GM19238 (cell line): ENCODE measurements around the gene LLGL2.

Experiments used
- DNase-seq: peaks from one replicate; pipeline ENCODE4 v3.0.0; 2011; ENCODE audit warnings: low spot score; ENCODE audit not compliant: insufficient read length

LLGL2 gene

DNA sequence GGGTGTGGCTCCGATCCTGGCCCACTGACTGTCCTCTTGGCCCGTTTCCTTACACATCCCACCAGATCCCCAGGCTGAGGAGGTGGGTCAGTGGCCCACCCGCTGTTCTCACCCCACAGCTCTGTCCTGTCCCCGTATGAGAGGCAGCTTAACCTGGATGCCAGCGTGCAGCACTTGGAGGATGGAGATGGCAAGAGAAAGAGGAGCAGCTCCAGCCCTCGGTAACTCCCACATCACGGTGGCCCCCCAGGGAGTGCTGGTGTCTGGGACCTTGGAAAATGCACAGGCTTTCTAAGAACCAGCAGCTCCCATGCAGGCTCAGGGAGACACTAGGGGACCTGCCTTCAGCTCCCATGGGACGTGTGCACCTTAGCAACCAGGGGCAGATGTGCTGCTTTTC, 4.2 kb upstream of the LLGL2 start:
- DNase-seq = no peak

DNA sequence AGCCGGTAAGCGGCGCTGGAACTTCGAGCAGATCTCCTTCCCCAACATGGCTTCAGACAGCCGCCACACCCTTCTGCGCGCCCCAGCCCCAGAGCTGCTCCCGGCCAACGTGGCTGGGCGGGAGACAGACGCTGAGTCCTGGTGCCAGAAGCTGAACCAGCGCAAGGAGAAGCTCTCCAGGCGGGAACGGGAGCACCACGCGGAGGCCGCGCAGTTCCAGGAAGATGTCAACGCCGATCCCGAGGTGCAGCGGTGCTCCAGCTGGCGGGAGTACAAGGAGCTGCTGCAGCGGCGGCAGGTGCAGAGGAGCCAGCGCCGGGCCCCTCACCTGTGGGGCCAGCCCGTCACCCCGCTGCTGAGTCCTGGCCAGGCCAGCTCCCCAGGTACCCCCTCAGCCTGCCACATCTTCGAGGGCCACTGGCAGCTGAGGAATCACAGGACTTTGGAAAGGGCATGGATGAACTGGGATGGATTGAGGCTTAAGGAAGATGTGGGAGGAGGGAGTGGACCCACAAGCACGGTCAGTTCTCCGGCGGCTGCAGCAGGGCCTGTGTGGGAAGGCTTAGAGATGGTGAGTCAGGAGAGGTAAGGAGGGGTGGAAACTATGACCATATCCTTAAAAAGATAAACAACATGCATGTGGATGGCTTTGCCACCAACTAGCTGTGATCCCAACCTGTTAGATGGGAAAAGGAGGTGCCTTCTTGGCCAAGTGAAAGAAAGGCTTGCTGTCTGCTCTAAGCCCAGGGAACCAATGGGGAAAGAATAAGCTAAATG, 3.4 kb upstream of the LLGL2 start:
- DNase-seq = no peak

DNA sequence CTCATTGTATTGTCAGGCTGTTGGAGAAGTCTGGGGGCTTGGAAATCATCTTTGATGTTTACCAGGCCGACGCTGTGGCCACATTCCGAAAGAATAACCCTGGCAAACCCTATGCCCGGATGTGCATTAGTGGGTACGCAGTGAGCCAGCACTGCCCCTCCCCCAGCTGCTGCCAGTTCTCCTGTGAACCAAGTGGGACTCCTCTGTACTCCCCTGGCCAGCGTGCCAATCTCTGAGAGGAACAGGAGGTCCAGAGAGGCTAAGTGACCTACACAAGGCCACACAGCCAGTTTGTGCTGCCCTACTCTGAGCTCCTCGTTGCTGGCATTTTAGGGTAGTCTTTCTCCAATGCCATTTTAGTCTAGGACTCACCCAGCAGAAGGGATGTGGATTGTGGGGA, 1.9 kb upstream of the LLGL2 start:
- DNase-seq = no peak

DNA sequence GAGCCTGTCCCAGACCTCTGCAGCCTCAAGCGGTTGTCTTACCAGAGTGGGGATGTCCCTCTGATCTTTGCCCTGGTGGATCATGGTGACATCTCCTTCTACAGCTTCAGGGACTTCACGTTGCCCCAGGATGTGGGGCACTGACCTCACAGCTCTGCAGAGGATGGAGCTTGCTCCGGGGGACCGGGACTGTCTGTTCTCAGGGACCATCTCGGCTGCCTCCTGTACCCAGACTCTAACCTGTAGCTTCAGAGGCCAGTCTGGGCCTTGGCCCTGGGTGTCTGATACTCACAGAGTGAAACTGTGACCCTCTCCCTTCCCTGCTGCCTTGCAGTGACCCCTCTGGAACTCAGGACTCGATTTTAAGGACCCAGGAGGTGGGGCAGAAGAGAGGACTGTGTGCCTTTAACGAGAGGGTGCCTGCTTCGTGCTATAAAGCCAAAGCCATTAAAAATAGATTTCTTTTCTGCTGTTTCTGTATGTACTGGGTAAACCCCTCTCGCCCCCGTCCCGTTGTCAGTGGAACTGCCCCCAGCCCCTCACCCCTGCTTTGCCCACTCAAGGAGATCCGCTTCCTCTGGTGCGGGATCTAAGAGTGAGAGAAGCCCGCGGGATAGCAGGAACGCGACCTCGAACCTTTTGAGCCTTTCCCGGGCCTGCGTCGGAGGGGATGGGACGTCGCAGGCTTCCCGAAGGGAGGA, 1.1 kb upstream of the LLGL2 start:
- no peak for DNase-seq

DNA sequence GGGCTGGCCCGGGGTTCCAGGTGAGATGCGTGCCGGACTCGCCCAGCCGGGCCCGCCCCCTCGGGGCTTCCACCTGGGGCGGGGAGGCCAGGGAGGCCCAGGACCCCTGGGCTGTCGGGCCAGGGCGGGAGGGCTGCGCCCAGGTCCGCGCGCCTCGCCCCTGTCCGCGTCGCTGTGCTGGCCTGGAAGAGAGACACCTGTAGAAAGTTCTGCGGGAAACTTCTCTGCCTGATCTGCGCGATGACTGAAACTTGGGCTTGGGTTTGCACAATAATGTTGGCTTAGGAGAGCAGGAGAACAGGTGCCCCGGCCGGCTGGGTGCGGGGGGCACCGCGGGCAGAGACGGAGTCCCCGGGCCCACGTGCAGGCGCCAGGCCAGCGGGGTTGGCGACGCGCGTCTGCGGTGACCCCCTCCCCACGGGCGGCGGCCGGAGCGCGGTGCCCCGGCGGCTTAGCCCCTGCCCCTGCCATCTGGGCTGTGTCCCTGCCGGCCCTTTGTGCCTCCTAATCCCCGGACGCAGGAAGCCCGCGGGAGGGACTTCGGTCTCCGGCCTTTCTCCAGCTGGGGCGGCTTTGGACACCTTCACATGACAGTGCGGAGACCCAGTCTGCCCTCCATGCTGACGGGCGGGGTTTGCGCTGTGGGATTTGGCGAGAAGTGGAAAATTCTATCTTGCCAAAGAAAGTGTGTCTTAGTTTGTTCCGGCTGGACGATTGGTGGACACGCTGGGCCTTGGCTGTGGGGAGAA, 483 bp downstream of the LLGL2 start:
- DNase-seq = no peak

DNA sequence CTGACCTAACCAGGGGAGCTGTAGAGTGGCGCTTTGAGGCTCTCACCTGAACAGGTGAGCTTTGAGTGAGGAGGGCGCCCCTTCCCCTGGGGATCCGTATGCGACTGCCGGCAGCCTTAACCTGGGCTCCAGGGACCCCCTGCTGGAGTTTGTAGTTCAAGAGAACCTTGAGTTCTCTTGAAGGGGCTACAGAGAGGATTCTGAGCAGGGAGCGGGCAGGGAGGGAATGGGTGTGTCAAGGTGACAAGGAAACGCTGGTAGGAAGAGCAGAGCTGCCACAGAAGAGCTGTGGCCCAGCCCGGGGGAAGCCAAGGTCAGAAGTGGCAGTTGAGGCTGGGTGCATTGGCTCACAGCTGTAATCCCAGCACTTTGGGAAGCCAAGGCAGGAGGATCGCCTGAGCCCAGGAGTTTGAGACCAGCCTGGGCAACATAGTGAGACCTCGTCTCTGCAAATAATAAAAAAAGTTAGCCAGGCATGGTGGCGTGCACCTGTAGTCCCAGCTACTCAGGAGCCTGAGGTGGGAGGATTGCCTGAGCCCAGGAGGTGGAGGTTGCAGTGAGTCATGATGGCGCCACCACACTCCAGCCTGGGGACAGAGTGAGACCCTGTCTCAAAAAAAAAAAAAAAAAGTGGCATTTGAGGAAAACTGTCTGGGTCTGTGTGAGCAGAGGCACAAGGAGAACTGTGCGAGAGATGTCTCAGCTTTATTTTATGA, 1.2 kb downstream of the LLGL2 start:
- no peak for DNase-seq

DNA sequence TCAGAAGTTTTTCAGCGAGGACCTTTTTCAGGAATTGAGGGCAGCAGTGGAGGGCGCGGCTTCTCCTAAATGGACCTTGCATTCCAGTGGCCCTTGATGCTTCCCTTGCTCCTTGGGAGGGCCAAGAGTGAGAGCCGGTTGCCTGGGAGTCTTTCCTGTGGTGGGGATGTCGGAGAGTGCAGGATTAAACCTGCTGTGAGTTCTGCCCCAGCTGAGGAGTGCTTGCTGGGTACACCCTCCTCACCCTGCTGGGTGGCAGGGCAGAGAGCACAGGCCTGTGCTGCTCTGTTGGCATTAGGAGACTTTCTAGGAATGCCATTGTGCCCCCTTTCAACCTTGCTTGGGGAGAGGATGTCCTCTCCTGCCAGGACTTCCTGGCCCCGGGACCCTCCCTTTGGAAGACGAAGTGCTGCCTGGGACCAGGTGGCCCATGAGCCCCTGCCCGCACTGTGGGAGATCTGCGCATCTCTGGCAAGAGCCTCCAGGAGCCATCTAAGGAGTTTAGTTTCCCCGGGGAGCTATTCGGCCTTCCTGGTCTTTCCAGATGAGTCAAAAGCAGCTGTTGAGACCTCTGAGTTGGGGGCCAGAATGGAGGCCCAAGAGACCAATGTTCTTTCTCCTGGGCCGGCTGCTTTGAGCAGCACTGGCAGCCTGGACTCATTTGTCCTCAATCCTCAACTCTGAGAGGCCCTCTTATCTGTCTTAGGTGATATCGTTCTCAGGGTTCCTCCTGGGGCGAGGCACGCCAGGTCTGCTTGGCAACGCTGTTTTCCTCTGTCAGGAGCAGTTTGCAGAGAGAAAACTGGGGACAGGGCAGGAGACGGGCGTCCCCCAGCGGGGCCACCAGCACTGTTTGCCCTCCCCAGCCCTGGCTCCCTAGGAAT, 5.6 kb downstream of the LLGL2 start:
- no peak for DNase-seq

DNA sequence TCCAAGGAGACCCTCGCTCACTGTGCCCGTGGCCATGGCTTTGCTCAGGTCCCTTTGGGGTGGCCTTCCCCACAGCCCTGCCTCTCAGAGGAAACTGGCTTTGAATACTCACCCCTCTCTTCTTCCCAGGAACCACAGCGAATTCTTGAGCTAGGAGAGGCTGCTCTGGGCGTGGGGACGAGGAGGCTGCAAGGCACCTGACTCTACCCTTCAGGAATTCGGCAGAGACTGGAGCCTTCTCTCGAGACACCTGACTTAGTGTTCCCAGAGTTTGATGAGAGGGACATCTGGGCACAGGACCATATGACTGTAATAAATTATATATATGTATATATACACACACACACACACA, 6.2 kb downstream of the LLGL2 start:
- DNase-seq = no peak

DNA sequence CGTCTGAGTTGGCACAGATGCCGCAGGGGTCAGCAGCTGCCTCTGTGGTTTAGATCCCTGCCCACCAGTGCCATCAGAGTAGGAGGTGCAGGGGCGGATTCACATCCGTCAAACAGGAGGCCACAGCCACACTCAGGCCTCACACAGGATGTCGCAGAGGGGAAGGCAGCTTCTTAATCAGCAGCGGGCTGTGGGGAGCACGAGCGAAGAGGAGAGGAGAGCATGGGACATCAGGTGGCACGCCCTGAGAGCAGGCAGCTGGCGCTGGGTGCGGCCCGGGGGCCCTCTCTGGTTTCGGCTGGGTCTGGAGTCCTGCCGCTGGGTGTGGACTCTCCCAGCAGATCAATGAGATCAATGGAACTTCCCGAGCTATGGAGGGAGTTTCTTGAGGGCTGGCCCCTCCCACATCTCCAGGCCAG, 9.6 kb downstream of the LLGL2 start:
- DNase-seq = no peak

DNA sequence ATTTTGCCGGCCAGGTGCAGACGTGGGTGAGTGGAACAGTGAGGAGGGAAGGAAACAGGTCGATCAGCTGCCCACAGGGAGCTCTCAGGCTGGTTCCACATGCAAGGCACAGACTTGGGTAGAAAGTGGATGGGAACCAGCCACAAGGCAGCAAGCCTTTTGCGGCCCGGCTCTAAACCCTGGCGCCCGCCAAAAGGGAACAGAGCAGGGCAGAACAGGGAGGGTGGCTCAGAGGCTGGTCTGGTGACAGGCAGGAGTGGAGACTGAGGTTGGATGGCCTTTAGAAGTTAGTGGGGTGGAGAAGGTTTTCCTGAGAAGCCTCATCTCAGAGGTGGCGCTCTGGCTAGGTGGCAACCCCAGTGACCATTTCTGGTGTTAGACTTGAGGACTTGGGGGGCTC, 10.4 kb downstream of the LLGL2 start:
- DNase-seq = no peak

DNA sequence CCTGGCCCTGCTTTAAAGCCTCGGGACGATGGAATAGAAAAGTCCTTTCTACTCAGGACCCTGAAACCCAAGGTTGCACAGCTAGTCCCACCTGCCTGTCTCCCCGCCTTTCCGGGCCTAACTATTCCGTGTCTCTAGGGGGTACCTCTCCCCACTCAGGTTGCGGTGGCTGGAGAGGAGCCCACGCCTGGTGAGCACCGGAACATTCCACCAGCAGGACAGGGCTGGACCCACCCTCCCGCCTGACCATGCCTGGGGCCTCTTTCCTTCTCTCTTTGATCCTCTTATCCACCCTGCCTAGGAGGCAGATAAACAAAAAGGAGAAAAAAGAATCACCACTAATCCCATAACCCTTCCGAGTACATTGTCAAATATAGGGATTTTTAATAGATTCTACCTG, 10.9 kb downstream of the LLGL2 start:
- no peak for DNase-seq

DNA sequence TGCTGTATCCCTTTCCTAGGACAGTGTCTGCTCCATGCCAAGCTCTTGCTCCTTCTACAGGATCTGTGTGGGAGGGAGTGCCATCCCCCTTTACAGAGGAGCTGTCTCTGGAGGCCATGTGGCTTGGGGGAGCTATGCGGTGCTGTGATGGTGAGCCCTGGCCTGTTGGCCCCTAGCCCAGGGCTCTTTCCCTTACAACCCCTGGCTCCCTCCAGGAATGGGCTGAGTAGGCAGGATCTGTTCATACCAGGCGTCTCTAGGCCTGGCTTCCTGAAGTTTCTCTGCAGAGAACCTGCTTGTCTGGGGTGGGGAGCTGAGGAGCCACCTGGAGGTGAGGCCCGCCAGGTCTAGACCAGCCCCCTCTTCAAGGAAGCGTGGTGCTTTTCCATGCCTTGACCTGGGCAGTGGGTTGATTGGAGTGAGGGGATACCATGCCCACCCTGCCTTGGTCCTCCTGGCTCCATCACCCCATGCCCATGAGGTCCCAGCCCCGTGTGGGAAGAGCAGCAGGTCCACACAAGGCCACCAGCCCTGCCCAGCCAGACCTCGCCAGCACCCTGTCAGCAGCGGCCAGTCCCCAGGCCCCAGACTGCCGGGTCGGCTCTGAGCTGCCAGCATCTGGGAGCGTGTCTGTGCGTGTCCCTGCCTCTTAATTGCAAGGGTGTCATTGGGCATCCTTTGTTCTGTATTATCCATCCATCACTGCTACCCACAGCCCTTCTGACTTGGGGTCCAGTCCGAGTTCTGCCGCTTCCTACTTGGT, 14.7 kb downstream of the LLGL2 start:
- no peak for DNase-seq

DNA sequence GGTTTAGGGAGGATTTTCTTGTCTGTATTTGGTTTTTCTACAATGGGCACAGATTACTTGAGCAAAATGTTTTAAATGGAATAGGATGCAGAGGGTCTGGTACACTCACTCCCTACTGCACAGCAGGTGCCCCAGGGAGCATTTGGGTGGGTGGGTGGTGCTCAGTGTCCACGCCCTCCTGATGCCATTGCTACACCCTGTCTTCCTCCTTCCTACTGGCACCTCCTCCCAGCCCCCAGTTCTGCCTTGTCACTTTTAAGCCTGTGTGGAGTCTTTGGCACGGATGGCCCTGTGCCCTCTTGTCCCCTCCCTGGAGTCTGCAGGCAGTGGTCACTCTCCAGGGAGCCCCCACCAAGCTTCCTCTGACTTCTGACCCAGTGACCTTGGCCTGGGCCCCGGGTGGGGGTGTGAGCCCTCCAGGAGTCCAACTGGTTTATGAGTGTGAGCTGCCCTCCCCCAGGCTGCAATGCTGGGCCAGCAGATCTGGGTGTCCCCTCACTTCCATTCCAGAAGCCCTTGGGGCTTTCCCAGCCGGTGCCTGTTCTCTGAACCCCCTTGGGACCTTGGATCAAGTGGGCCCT, 15.5 kb downstream of the LLGL2 start:
- no peak for DNase-seq

DNA sequence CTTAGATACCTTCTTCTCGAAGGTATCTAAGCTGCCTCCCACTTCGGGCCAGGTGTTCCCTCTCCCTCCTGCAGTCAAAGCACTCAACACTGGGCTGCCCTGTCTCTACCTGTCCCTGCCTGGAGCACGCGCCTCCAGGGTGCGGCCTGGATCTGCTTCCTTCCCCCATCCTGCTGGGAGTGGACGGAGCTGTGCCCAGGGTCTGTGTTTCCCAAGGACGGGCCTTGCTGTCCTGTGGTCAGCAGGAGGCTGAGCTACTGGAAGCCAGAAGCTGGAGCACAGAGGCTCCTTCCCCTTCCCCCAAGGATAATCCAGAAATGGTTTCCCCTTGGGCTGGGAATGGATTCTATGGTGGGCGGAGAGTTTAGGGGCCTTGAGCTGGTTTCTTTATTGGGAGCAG, 16.7 kb downstream of the LLGL2 start:
- DNase-seq = no peak

DNA sequence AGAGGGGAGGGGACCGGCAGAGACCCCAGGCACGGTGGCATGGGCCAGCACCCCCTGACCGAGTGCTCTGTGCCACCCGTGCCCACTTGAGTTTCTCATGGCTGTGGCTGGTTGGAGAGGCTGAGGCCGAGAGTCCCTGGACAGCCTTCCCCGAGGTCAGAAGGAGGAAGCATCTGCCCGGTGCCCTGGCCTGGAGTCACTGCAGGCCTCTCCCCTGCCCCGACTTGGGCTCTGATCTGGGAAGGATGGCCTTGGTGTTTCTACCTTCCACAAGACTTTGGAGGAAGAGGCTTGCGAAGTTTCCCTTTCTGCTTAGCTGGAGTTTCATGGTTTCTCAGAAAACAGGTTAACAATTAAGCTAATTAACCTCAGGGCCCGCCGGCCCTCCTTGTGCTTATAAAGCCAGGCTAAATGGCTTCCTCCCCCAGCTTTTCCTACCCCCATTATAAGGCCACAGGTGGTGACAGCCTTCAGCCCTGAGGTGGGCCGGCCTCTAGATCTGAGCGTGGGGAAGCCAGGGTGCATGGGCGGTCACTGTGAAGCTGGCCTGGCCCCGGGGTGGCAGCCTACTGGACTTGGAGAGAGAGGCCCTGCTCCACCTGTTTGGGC, 17.3 kb downstream of the LLGL2 start:
- DNase-seq = no peak

DNA sequence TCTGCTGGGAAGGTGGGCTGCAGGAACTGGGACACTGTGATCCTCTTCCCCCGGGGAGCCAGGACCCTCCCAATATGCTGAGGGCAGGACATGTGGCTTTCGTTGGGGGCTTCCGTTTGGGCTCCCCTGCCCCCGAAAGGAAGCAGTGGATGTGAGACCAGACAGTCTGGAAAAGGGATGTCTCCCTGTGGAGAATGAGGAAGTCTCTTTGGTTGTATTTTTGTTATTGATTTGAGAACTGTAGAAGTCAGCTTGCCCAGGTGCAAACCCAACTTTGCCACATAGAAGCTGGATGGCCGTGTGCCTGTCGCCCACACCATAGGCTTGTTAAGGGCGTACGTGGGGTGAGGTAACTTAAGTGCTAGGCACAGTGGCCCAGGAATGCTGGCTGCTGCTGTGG, 18.8 kb downstream of the LLGL2 start:
- no peak for DNase-seq

DNA sequence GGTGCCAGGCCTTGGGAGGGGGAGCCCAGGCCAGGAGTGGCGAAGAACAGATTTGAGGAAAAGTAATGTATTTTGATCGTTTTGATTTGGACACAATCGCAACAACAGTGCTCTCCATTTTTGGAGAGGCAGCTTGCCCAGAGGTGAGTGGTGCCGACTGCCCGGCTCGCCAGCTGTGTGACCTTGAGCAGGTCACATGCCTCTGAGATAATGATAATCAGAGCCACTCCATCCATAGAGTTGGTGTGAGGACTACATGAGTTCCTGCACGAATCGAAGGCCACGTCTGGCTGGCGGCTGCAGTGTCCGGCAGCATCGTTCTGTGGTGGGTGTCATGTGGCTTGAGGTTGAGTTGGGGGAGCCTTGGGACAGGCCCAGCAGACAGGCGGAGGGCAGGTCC, 20.7 kb downstream of the LLGL2 start:
- no peak for DNase-seq

DNA sequence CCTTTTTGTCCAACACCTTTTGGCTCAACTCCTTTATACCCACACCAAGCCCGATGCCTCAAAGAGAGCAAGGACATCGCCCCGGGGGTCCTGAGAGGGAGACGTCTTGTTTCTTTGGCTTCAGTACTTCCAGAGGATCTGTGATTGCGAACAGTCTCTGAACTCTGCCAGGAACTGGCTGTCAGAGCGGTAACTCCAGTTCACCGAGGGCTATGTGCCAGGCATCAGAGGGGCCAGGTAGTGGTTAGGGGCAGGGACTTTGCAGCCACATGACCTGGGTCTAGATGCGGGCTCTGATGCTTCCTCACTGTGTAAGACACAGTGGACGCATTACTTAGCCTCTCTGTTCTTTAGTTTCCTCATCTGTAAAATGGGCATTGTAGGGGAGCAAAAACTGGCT, 21.6 kb downstream of the LLGL2 start:
- no peak for DNase-seq

DNA sequence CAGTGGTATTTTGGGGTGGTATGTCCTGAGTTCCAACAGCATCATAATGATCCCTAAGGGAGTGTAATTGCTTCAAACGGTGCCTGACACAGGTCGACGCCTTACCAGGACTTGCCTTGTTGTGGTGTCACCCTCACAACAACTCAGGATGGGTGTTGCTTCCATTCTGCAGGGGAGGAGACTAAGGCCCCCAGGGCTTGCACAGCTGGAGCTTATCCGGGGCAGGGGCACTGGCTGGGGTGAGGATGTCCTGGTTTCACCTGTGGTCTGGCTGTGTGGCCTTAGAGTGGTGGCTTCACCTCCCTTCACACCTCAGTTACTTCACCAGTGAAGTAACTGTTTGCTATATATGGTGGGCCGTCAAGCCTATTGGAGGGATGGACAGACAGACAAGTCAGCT, 23.3 kb downstream of the LLGL2 start:
- no peak for DNase-seq
